Thoracic aorta (tissue), 2 donors: Measurements from ENCODE around the gene LAMB4. TPM values are rescaled to one million over a fixed set of nuclear protein-coding genes. Genes with fewer than 3 reads are reported as not detected.

ENCODE experiments used
- ATAC-seq: fragments of 150-250 bp; one replicate; pipeline ENCODE4 v1.8.0; 2017; ENCODE audit warnings: low read depth; ENCODE audit not compliant: insufficient number of reproducible peaks, low FRiP score
- DNase-seq: peaks from one replicate; pipeline ENCODE4 v3.0.0-alpha.2; 2020; ENCODE audit warnings: low spot score
- H3K27ac ChIP-seq, 2 donors: fragments of 200-600 bp; sonication (generic); 1 replicate in 1 of 2; 2 replicates in 1 of 2; pipeline ENCODE4 v1.5.1; 2016; ENCODE audit warnings: mild to moderate bottlenecking in 2 of 2, moderate library complexity in 2 of 2
- H3K27me3 ChIP-seq: fragments of 200-600 bp; sonication (generic); replicated peaks from 2 replicates; pipeline ENCODE4 v1.6.0; 2016; ENCODE audit warnings: mild to moderate bottlenecking; ENCODE audit not compliant: insufficient read depth
- H3K36me3 ChIP-seq: fragments of 200-600 bp; sonication (generic); one replicate; pipeline ENCODE4 v1.5.1; 2016
- H3K4me1 ChIP-seq, 2 donors: fragments of 200-600 bp; sonication (generic); 1 replicate in 1 of 2; 2 replicates in 1 of 2; pipeline versions ENCODE4 v1.5.1 to v1.6.0; 2016; ENCODE audit warnings: low read depth in 2 of 2, mild to moderate bottlenecking in 1 of 2; ENCODE audit not compliant: control insufficient read depth in 1 of 2
- H3K4me3 ChIP-seq: fragments of 200-600 bp; sonication (generic); 2 replicates; pipeline ENCODE4 v1.5.1; 2016; ENCODE audit warnings: mild to moderate bottlenecking
- H3K9me3 ChIP-seq: fragments of 200-600 bp; sonication (generic); 2 replicates; pipeline ENCODE4 v1.5.1; 2016
- total RNA-seq, 2 donors: library from RNA; depleted of rRNA; stranded (reverse); fragments of >200 nt; gene quantifications; one replicate each; pipeline versions ENCODE4 v1.1.0 to v1.2.3, GENCODE V29; 2016
- TF ChIP-seq, protein P1 (sequence below): fragments of 200-600 bp; sonication (generic); IDR thresholded peaks from one replicate; pipeline ENCODE4 v1.5.1; 2019; ENCODE audit warnings: antibody characterized with exemption

Gene LAMB4
- total RNA-seq, 2 donors from 2014 or later = 0.14 TPM; not detected in 1

DNA sequence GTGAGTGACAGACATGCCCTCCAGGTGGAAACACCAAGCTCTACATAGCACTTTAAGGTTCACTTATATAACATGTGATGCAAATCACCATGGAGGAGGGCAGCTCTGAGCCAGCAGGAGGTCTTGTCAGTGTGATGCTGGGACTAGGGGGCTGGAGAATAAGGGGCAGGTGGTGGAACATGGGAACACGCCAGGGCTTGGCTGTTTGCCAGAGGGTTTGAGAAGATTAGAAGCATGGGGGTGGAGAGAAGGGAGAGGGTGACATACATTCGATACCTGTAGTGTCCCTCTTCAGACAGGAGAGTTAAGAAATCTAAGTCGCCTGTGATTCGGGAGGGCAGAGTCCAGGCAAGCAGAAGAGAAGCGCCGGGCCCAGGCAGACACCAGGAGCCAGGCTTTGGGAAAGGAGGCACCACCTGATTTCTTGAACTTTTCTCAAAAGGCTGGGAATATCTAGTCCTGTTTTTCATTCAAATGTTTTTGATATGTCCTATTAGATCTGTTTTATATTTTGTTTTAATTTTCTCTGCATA, 16.9 kb upstream of the LAMB4 start:
- ATAC-seq = no peak

DNA sequence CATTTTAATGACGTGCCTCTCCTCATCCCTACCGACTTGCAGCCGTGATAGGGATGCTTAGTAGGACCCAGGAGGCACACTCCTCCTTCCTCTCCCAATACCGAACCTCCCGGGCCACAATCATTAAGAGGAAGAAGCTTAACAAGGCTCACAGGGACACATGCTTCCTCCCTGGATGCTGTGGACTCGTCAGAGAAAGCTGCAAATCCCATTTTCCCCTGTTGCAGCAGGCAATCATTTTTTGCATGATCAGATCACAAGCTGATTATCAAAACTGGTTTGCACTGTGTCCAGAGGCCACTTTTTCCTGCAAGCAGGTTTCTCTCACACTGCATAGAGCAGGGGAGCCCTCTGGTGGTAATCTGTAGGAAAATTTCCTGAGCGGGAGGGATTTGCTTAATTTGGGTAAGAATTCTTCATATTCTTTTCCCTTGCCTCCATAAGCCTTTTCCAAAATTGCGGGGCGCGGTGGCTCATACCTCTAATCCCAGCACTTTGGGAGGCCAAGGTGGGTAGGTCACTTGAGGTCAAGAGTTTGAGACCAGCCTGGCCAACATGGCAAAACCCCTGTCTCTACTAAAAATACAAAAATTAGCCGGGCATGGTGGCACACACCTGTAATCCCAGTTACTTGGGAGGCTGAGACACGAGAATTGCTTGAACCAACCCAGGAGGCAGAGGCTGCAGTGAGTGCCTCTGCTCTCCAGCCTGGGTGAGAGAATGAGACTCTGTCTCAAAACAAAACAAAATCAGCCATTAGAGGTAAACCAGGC, 16.1 kb upstream of the LAMB4 start:
- Histone ChIP-seq H3K4me3 (peak overlapping the region; percentile 46), H3K27ac (no peak overlapping the region)
- DNase-seq = peak; percentile 2

More for the DNA sequence above, 16.9 kb upstream of the LAMB4 start:
- Histone ChIP-seq H3K9me3 (no peaks in the 10 kb centered on the region), H3K4me1 (peaks cover 0 to 3% of the 10 kb centered on the region in 2 donors), H3K36me3 (no peaks in the 10 kb centered on the region), H3K4me3 (no peak overlapping the region), H3K27me3 (no peaks in the 10 kb centered on the region), H3K27ac (no peak overlapping the region)
- DNase-seq = no peak
- TF ChIP-seq, protein P1, sequence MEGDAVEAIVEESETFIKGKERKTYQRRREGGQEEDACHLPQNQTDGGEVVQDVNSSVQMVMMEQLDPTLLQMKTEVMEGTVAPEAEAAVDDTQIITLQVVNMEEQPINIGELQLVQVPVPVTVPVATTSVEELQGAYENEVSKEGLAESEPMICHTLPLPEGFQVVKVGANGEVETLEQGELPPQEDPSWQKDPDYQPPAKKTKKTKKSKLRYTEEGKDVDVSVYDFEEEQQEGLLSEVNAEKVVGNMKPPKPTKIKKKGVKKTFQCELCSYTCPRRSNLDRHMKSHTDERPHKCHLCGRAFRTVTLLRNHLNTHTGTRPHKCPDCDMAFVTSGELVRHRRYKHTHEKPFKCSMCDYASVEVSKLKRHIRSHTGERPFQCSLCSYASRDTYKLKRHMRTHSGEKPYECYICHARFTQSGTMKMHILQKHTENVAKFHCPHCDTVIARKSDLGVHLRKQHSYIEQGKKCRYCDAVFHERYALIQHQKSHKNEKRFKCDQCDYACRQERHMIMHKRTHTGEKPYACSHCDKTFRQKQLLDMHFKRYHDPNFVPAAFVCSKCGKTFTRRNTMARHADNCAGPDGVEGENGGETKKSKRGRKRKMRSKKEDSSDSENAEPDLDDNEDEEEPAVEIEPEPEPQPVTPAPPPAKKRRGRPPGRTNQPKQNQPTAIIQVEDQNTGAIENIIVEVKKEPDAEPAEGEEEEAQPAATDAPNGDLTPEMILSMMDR = no peak

DNA sequence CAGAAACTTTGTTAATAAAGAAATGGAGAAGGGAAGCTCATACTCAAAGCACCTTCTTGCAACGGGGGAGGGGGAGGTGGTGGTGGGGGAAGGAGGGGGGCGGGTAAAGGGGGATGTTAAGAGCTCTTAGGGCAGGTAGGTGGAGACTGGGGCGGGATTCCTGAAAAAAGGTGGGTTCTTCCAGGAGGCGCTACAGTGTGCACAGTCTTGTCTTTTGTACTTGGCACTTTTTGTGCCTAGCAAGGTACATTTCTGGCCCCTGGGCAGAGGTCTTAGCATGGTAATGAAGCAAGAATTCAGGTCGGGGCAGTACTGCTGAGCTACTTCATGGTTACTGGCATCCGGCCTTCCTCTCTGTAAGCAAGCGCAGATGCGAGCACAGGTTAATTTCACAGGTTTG, 15.2 kb upstream of the LAMB4 start:
- H3K36me3 ChIP-seq = no peaks in the 10 kb centered on the region
- TF ChIP-seq, protein P1 = no peak
- ATAC-seq (no peak), DNase-seq (no peak)
- H3K27ac ChIP-seq = no peak overlapping the region
- peaks cover 0 to 3% of the 10 kb centered on the region in 2 donors for H3K4me1 ChIP-seq
- H3K27me3 ChIP-seq = no peaks in the 10 kb centered on the region
- no peak overlapping the region for H3K4me3 ChIP-seq
- H3K9me3 ChIP-seq = no peaks in the 10 kb centered on the region

More for the DNA sequence above, 16.1 kb upstream of the LAMB4 start:
- no peak for ATAC-seq
- H3K9me3 ChIP-seq = no peaks in the 10 kb centered on the region
- TF ChIP-seq, protein P1 = peak; percentile 88
- H3K27me3 ChIP-seq = no peaks in the 10 kb centered on the region
- H3K36me3 ChIP-seq = no peaks in the 10 kb centered on the region
- H3K4me1 ChIP-seq = peaks cover 0 to 3% of the 10 kb centered on the region in 2 donors

DNA sequence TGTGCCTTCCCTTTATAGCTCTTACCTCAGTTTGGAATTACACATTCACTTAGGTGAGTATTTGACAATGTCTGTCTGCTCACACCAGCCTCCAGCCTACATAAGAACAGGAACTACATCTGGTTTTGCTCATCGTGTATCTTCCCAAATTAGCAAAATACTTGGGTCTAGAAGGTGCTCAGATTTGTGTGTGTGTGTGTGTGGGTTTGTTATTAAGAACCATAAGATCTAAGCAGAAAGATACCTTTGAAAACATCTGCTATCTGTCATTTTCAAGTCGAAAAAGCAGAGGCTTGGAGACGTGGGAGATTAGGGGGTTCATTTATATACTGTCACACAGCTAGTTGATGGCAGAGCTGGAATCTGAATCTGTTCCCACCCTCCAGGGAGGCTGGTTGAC, 14.8 kb upstream of the LAMB4 start:
- Histone ChIP-seq H3K4me3 (no peak overlapping the region), H3K9me3 (no peaks in the 10 kb centered on the region), H3K36me3 (no peaks in the 10 kb centered on the region), H3K27ac (no peak overlapping the region), H3K27me3 (no peaks in the 10 kb centered on the region), H3K4me1 (peaks cover 0 to 3% of the 10 kb centered on the region in 2 donors)
- ATAC-seq = no peak
- DNase-seq = no peak
- TF ChIP-seq, protein P1 = no peak

DNA sequence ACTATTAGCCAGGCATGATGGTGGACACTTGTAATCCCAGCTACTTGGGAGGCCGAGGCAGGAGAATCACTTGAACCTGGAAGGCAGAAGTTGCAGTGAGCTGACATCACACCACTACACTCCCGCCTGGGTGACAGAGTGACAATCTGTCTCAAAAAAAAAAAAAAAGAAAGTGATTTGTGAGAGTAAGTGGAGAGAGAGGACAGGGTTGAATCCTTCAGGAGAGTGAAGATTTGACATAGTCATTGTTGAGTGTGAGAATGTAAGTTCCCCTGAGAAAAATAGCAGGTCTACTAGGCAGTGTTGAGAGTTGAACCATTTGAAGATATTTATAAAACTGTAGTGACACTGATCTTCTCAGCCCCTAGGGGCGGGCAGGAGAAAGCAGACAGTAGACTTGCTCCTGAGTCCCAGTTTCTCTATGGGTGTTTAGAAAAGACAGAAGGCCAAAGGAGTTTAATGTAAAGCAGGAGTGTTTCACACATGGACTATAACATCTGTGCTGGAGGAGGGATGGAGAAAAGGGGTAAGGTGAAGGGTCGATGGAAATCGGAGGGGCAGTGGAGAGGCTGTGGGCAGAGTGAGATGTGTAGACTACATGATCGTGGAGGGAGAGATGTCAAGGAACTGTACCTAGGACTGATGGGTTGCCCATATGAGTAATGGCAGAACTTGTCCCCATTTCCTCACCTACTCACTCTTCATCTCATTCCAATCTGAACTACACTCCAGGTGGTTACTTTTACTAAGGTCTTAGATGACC, 13.7 kb upstream of the LAMB4 start:
- TF ChIP-seq, protein P1 = no peak
- DNase-seq = no peak
- Histone ChIP-seq H3K4me1 (peaks cover 0 to 3% of the 10 kb centered on the region in 2 donors), H3K4me3 (no peak overlapping the region), H3K27me3 (no peaks in the 10 kb centered on the region), H3K9me3 (no peaks in the 10 kb centered on the region), H3K36me3 (no peaks in the 10 kb centered on the region), H3K27ac (no peak overlapping the region)
- ATAC-seq = no peak
